Measurements from ENCODE around the gene NFIB. TPM values are rescaled to one million over a fixed set of nuclear protein-coding genes. Genes with fewer than 3 reads are reported as not detected.

The NFIB gene
- polyA plus RNA-seq, 1 of the 3 experiments (the other 2 are of a cell fraction), result 9.2 TPM

DNA sequence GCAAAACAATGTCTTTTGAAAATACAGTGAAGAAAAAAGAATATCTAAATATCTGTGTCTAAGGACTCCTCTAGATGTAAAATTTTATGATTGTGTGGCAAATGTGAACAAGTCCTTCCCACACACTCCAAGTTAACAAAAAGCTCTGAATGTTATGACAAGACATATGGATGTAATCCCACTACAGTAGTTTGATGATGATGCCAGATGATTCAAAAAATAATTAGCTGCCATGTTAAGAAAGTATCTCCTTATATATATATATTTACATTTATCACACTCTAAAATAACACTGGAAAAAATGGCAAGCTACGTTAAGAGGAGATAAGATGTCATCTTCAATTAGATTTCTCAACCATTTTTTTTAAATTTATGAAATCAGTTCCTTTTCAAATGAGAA is 178.5 kb downstream of the NFIB start (continued):
- TF ChIP-seq USF1 (IDR thresholded peaks at IDR 0.05; ENCODE audit: borderline replicate concordance, low read depth) (no peak), NRF1 (IDR thresholded peaks at IDR 0.05; ENCODE audit: low read depth, low read length) (no peak), ELF1 (IDR thresholded peaks at IDR 0.05) (no peak)

DNA sequence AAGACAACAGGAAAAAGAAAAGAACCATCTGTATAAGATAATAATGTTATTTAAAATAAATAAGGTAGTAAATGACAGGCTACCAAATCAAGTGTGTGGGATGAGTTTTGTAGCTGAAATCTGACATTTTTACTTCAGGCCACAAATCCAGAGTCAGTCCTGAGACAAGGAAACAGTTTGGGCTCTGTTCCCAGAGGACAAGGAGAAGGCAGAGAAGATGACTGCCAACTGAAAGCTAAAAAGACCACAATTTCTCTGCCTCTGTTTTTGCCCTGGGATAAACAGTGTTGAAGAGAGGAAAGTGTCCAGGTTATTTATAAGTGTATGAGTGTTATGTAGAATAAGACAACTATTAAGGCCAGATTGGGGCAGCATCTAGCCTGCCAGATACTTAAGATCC is 180.5 kb downstream of the NFIB start:
- no peak for DNase-seq
- TF ChIP-seq NRF1 (IDR thresholded peaks at IDR 0.05; ENCODE audit: low read depth, low read length) (no peak), FOXM1 (IDR thresholded peaks at IDR 0.05; ENCODE audit: low read depth) (no peak), RAD21 (IDR thresholded peaks at IDR 0.05; ENCODE audit: low read length) (no peak), TCF12 (IDR thresholded peaks at IDR 0.05) (no peak), ELF1 (IDR thresholded peaks at IDR 0.05) (no peak), TAF1 (IDR thresholded peaks at IDR 0.05; ENCODE audit: borderline replicate concordance, low read depth, low read length) (no peak), MXI1 (IDR thresholded peaks at IDR 0.05; ENCODE audit: low read depth, low read length) (no peak), RFX5 (IDR thresholded peaks at IDR 0.05; ENCODE audit: low read length) (no peak), USF1 (IDR thresholded peaks at IDR 0.05; ENCODE audit: borderline replicate concordance, low read depth) (no peak), EZH2phosphoT487 (IDR thresholded peaks at IDR 0.05; ENCODE audit: borderline replicate concordance, low read depth) (no peak), YY1 (IDR thresholded peaks at IDR 0.05; ENCODE audit: low read depth) (no peak), NFIC (IDR thresholded peaks at IDR 0.05; ENCODE audit: borderline replicate concordance) (no peak), POLR2AphosphoS5 (IDR thresholded peaks at IDR 0.05; ENCODE audit: low read depth, low read length) (no peak), FOSL2 (IDR thresholded peaks at IDR 0.05; ENCODE audit: borderline replicate concordance, low read depth) (no peak), EP300 (IDR thresholded peaks at IDR 0.05; ENCODE audit: borderline replicate concordance in 1 of 2, low read depth in 1 of 2, low read length in 1 of 2) (no peak), RXRA (IDR thresholded peaks at IDR 0.05; ENCODE audit: borderline replicate concordance, low read depth) (no peak)
- TF ChIP-seq, protein P1, sequence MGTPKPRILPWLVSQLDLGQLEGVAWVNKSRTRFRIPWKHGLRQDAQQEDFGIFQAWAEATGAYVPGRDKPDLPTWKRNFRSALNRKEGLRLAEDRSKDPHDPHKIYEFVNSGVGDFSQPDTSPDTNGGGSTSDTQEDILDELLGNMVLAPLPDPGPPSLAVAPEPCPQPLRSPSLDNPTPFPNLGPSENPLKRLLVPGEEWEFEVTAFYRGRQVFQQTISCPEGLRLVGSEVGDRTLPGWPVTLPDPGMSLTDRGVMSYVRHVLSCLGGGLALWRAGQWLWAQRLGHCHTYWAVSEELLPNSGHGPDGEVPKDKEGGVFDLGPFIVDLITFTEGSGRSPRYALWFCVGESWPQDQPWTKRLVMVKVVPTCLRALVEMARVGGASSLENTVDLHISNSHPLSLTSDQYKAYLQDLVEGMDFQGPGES (IDR thresholded peaks at IDR 0.05; ENCODE audit: low read depth, low read length), result no peak
- TF ChIP-seq, protein P2, sequence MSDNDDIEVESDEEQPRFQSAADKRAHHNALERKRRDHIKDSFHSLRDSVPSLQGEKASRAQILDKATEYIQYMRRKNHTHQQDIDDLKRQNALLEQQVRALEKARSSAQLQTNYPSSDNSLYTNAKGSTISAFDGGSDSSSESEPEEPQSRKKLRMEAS (IDR thresholded peaks at IDR 0.05; ENCODE audit: low read depth), result no peak
- Histone ChIP-seq H3K27ac (ENCODE audit: low read depth in 2 of 2, low read length in 1 of 2) (peak overlapping the region in 1 of 2 experiments; percentile 43; a peak in 2 of 4 replicates), H3K9ac (no peak overlapping the region), H3K79me2 (ENCODE audit: insufficient read depth) (no peaks in the 10 kb centered on the region), H3K4me1 (ENCODE audit: control insufficient read depth in 1 of 2, insufficient read depth in 2 of 2, low read depth in 1 of 2, low read length in 1 of 2) (peaks cover 0 to 22% of the 10 kb centered on the region in 2 experiments; a peak in 2 of 4 replicates), H4K20me1 (ENCODE audit: insufficient read depth) (no peaks in the 10 kb centered on the region), H3K36me3 (replicated peaks in 1 of 2; ENCODE audit: control insufficient read depth in 1 of 2, insufficient read depth in 2 of 2, low read length in 1 of 2) (peaks cover 11 to 12% of the 10 kb centered on the region in 2 experiments), H2AFZ (ENCODE audit: low read depth) (no peak overlapping the region), H3K27me3 (ENCODE audit: insufficient read depth) (no peaks in the 10 kb centered on the region), H3K9me3 (no peaks in the 10 kb centered on the region), H3K4me3 (ENCODE audit: low read depth in 2 of 2, low read length in 1 of 2) (no peak overlapping the region), H3F3A (replicated peaks; ENCODE audit: insufficient read depth) (peaks cover 9% of the 10 kb centered on the region), H3K9me2 (no peaks in the 10 kb centered on the region), H3K4me2 (no peak overlapping the region)
- ChIA-PET CTCF (interaction anchor here (0.6 kb wide), 1 partner anchor 698 kb away, joined by 3 read pairs; no protein-coding TSS in a partner anchor), POLR2A (no interaction called here)

Measured in SK-N-SH (cell line).